Chondrocyte (in vitro differentiated cells): ENCODE measurements around the gene CYYR1. TPM values are rescaled to one million over a fixed set of nuclear protein-coding genes. Genes with fewer than 3 reads are reported as not detected.

ENCODE experiments used
- DNase-seq: peaks from one replicate; pipeline ENCODE4 v3.0.0; 2021; ENCODE audit warnings: mixed read lengths, low spot score
- H3K27ac Mint-ChIP-seq: one replicate; pipeline ENCODE4 v1.8.0; 2021; ENCODE audit warnings: mild to moderate bottlenecking, moderate library complexity, mixed read lengths; ENCODE audit not compliant: unreplicated experiment
- H3K27me3 Mint-ChIP-seq: 2 replicates; pipeline ENCODE4 v1.8.0; 2021; ENCODE audit warnings: low read depth, mixed read lengths
- H3K36me3 Mint-ChIP-seq: 2 replicates; pipeline ENCODE4 v1.8.0; 2021; ENCODE audit warnings: low read depth, mixed read lengths
- H3K4me1 Mint-ChIP-seq: 2 replicates; pipeline ENCODE4 v1.8.0; 2021; ENCODE audit warnings: low read depth, mild to moderate bottlenecking, mixed read lengths
- H3K4me3 Mint-ChIP-seq: one replicate; pipeline ENCODE4 v1.8.0; 2021; ENCODE audit warnings: mild to moderate bottlenecking, moderate library complexity, mixed read lengths; ENCODE audit not compliant: unreplicated experiment
- H3K9me3 Mint-ChIP-seq: 2 replicates; pipeline ENCODE4 v1.8.0; 2021; ENCODE audit warnings: low read depth, mixed read lengths
- CTCF ChIP-seq: fragments of 200-600 bp; sonication (generic); IDR thresholded peaks from 2 replicates; pipeline ENCODE4 v1.5.0; 2021; ENCODE audit warnings: antibody characterized with exemption, mild to moderate bottlenecking, moderate library complexity
- total RNA-seq: library from RNA; stranded (reverse); gene quantifications from 3 replicates; pipeline ENCODE4 v1.2.1, GENCODE V29; 2021

Gene CYYR1
- total RNA-seq, 1 donor from 2014 or later: 1.5 TPM

- Mint-ChIP-seq H3K27ac (peak overlapping the region; percentile 85), H3K36me3 (no peaks in the 10 kb centered on the region), H3K27me3 (no peaks in the 10 kb centered on the region), H3K4me3 (no peak overlapping the region), H3K9me3 (no peaks in the 10 kb centered on the region), H3K4me1 (peaks cover 28% of the 10 kb centered on the region)
- TF ChIP-seq CTCF: no peak
- DNase-seq: no peak
Measured at GRCh38 chr21:26448751-26449150, 124.3 kb downstream of the CYYR1 start.

GRCh38 chr21:26447932-26448475 lies 125.1 kb downstream of the CYYR1 start:
- Mint-ChIP-seq H3K4me1 (peaks cover 28% of the 10 kb centered on the region), H3K27me3 (no peaks in the 10 kb centered on the region), H3K27ac (peak overlapping the region; percentile 11), H3K9me3 (no peaks in the 10 kb centered on the region), H3K36me3 (no peaks in the 10 kb centered on the region), H3K4me3 (no peak overlapping the region)
- no peak for DNase-seq
- no peak for TF ChIP-seq CTCF

GRCh38 chr21:26445440-26445839 lies 127.6 kb downstream of the CYYR1 start:
- Mint-ChIP-seq H3K9me3 (no peaks in the 10 kb centered on the region), H3K27ac (peak overlapping the region; percentile 56), H3K27me3 (no peaks in the 10 kb centered on the region), H3K4me3 (no peak overlapping the region), H3K36me3 (no peaks in the 10 kb centered on the region), H3K4me1 (peaks cover 28% of the 10 kb centered on the region)
- no peak for TF ChIP-seq CTCF
- no peak for DNase-seq

DNA sequence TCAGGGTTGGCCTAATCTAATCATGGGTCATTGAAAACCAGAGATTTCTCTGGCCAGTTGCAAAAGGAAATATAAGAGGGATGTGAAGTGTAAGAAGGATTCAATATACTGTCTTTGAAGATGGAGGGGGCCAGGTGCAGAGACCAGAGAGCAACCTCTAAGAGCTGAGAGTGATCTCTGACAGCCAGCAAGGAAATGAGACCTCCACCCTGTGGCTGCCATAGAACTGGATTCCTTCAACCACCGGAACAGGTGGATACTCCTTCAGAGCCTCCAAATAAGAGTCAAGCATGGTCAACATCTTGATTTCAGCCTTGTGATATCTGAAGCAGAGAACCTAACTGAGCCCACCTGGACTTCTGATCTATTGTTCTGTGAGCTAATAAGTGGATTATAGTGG lies 128.4 kb downstream of the CYYR1 start:
- no peak overlapping the region for H3K4me3 Mint-ChIP-seq
- no peak for TF ChIP-seq CTCF
- H3K4me1 Mint-ChIP-seq: peaks cover 28% of the 10 kb centered on the region
- no peaks in the 10 kb centered on the region for H3K9me3 Mint-ChIP-seq
- no peak for DNase-seq
- no peak overlapping the region for H3K27ac Mint-ChIP-seq
- H3K27me3 Mint-ChIP-seq: no peaks in the 10 kb centered on the region
- H3K36me3 Mint-ChIP-seq: no peaks in the 10 kb centered on the region

DNA sequence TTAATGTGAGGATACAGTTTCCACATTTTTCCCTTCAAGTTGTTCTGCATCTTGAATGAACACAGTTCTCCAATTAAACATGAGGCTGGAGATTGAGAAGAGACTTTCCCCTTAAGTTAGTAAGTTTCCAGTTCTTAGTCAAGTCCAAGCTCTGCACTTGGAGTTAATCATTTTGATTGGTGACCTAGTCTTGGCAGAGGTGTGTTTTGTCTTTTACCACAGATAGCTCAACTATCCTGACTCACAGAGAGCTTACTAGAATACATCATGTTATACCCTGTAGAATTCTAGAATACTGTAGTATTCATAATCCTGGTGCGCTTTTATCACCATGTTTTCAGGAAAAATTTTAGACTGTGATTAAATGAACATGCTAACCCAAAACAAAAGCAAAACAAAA lies 129.2 kb downstream of the CYYR1 start:
- Mint-ChIP-seq H3K27ac (no peak overlapping the region), H3K4me1 (peaks cover 22% of the 10 kb centered on the region), H3K36me3 (no peaks in the 10 kb centered on the region), H3K27me3 (no peaks in the 10 kb centered on the region), H3K9me3 (no peaks in the 10 kb centered on the region), H3K4me3 (no peak overlapping the region)
- TF ChIP-seq CTCF: no peak
- no peak for DNase-seq
